Head of caudate nucleus (tissue), 42 donors: Measurements from ENCODE around the gene WWC1.
"Not testable (repeated sequence)": the region's sequence is repeated elsewhere in the genome, so short reads cannot be mapped to it uniquely, and the experiment has no call there.

ENCODE experiments used
- DNase-seq, 42 donors: peaks; one replicate each; pipeline versions ENCODE4 v3.0.0 to v3.0.0-alpha.2; 2020 to 2021; ENCODE audit warnings: mixed read lengths in 7 of 42
- intact Hi-C: fragments of 100-400 bp; cut with DNase I; formaldehyde crosslinking; loops from one replicate; pipeline ENCODE4 v1.15.0; 2022

Gene WWC1

DNA sequence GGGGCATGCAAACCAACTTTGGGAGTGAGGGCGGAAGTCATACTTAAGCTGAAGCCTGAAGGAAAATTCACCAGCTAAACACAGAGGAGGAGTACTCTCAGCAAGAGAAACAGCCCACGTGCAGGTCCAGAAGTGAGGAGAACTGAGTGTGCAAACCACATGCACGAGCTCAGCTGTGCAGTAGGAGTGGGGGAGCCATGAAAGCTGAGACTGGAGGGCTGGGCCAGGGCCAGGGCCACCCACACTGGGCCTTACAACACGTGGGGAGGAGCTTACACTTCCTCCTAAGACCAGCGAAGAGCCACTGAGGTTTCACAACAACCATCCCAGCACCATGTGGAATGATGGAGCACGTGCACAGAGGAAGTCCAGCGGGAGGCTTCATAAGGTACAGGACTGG lies 9.3 kb upstream of the WWC1 start:
- intact Hi-C loops: no loop called here
- peak in 21 of 42 donors; percentile 24 to 80 (median 44) for DNase-seq

DNA sequence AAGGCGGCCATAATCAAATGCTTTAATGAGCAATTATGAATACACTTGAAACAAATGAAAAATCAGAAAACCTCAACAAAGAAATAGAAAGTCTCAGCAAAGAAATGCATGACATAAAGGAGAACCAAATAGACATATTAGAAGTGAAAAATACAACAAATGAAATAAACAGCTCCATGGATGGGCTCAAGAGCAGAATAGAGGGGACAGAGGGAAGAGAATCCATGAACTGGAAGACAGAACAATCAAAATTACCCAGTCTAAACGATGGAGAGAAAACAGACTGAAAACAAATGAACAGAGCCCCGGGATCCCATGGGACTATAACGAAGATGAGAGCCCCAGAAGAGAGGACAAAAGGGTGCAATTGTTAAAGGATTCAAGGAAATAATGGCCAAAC lies 6.6 kb upstream of the WWC1 start:
- intact Hi-C loops: no loop called here
- no peak for DNase-seq

DNA sequence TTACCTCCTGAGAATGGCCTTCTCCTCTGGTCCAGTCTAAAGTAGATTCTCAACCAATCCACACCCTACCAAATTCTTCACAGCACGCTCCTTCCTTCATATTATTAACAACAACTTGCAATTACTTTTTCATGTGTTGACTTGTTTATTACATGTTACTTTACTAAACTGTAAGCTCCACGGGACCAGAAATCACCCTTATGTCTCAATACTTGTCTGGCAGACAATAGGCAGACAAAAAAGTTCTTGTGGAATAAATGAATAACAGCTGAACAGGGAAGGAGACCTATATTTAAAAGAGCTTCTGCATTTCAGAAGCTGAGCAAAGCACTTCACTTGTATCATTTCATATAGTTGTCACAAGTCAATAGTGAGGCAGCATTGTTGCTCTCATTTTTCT lies 5.7 kb upstream of the WWC1 start:
- DNase-seq: no peak
- intact Hi-C loops: no loop called here

- intact Hi-C loops: no loop called here
- peak in 41 of 42 donors; percentile 44 to 94 (median 73) for DNase-seq
Measured at GRCh38 chr5:168286386-168286785, 5.1 kb upstream of the WWC1 start.

- DNase-seq, intact Hi-C loops: not testable (repeated sequence)
Measured at GRCh38 chr5:168286863-168287262, 4.6 kb upstream of the WWC1 start.

GRCh38 chr5:168287362-168287761 lies 4.1 kb upstream of the WWC1 start:
- intact Hi-C loops: no loop called here

GRCh38 chr5:168288349-168289245 lies 2.8 kb upstream of the WWC1 start:
- intact Hi-C loops: no loop called here
- DNase-seq: no peak

More at GRCh38 chr5:168287362-168287761, 4.1 kb upstream of the WWC1 start:
- DNase-seq: no peak

DNA sequence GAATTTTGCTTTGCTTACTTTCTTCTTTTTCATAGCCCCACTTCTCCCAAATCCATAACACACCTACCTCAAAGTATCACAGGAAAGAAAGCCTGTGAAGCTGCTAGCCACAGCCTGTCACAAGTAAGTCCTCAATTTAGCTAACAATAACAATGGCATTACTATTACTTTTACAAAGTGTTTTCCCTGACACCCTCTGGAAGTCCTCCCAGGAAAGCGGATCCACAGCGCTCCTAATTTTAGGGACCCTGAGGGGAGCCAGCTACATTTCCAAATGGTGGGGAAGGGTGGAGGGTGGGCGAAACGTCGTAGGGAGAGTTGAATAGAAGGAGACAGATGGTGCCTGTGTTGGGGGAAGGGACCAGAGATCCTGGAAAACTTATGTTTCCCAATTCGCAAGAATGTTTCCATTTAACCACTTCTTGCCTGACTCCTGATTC lies 523 bp upstream of the WWC1 start:
- DNase-seq: no peak
- intact Hi-C loops: loop anchor here (5.0 kb wide), 1 partner anchor 126 kb away; no protein-coding TSS in a partner anchor

- DNase-seq: peak in 7 of 42 donors; percentile 18 to 45 (median 35)
- intact Hi-C loops: loop anchor here (5.0 kb wide), 1 partner anchor 125 kb away; no protein-coding TSS in a partner anchor
Measured at GRCh38 chr5:168291964-168292785, 730 bp downstream of the WWC1 start.

DNA sequence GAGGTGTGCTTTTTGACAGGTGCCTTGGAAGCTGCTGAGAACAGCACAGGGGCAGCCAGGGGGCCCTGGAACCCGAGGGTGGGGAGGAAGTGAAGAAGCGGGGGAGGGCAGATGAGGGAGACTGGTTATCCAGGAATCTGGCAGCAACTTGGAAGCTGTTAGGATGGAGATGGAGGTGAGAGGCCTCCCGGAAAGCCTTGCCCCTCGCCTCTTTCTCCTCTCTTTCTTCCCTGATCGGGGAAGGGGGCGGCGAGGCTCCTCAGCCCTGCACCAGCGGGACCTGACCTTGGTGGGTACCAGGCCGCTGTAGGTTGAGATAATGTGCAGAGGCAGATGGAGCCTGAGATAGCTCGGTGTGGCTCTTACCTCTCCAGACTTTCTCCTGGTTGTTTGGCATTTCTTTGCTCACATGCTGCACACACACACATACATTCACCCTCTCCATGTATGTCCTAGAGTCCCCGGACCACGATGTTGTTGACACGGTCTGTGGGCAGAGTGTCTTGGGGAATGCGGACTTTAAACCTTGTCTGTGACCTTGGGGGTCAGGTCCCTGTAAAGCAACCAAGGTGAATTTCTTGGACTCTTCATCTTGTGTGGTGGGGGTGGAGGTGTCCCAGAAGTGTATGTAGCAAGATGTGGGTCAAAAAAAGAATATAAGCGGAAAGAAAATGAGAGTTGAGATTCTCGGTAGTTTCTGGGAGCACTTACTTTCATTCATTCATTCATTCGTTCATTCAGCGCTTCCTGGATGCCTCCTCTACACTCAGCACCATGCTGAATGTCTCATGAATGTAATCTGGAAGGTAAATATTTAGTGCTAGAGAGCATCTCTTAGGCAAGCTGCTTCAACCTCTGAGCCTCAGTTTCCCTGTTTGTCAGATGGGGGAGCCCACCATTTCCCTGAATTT lies 1.6 kb downstream of the WWC1 start:
- peak in 4 of 42 donors; percentile 25 to 43 (median 35) for DNase-seq
- intact Hi-C loops: loop anchor here (5.0 kb wide), 1 partner anchor 124 kb away; no protein-coding TSS in a partner anchor

GRCh38 chr5:168295574-168296201 lies 4.2 kb downstream of the WWC1 start:
- intact Hi-C loops: no loop called here

GRCh38 chr5:168296682-168297081 lies 5.2 kb downstream of the WWC1 start:
- no peak for DNase-seq
- intact Hi-C loops: no loop called here

More at GRCh38 chr5:168295574-168296201, 4.2 kb downstream of the WWC1 start:
- peak in 31 of 42 donors; percentile 15 to 82 (median 50) for DNase-seq

DNA sequence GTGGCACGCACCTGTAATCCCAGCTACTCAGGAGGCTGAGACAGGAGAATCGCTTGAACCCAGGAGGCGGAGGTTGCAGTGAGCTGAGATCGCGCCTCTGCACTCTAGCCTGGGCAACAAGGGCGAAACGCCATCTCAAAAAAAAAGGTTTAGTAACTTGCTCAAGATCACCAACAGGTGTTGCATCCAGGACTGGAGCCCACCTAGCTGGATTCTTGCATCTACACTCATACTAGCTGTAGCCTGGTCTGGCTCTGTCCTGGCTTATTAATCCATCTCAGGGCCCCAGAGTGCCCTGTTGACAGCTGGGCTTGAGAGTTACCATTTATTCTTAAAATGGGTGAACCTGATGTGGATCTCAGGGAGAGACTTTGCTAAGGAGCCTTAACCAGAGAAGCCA lies 7.5 kb downstream of the WWC1 start:
- intact Hi-C loops: no loop called here

GRCh38 chr5:168299372-168299771 lies 7.9 kb downstream of the WWC1 start:
- peak in 2 of 42 donors; percentile 27 to 37 for DNase-seq
- intact Hi-C loops: no loop called here

More for the DNA sequence above, 7.5 kb downstream of the WWC1 start:
- DNase-seq: no peak

DNA sequence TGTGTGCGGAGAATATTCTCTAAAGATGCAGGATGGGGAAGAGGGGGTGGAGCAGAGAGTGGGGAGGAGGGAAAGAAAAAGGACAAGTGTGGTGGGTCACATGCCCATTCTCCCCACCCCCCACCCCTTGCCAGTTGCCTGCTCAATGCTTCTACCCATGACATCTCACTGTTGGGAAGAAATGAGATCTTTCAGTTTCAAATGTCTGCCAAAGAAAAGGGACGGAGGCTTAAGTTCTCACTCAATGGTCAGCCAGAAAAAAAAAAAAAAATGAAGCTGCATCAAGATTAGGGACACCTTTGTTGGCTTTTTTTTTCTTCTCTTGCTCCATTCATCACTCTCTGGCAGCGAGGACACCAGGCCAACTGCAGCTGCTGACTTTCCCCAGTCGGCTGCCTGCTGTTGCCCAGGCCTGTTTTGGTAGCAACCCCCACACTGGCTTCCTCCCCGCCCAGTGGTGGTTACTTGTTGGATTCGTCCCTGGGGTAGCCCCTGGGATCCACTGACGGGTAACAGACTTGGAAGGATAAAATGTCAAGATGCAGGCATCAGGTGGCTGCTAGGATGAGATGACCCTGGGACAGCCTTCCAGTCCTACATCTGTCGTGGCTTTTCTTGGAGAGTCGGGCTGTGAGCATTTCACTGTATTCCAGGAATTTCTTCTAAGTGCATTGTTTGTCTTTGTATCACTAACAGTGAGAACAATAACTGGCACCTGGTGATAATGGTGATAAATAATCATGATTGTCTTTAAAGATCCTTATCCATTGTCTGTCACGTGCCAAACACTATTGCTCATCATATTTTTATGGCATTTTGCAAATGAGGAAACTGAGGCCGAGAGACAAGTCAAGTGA lies 9.1 kb downstream of the WWC1 start:
- DNase-seq: no peak
- intact Hi-C loops: no loop called here

DNA sequence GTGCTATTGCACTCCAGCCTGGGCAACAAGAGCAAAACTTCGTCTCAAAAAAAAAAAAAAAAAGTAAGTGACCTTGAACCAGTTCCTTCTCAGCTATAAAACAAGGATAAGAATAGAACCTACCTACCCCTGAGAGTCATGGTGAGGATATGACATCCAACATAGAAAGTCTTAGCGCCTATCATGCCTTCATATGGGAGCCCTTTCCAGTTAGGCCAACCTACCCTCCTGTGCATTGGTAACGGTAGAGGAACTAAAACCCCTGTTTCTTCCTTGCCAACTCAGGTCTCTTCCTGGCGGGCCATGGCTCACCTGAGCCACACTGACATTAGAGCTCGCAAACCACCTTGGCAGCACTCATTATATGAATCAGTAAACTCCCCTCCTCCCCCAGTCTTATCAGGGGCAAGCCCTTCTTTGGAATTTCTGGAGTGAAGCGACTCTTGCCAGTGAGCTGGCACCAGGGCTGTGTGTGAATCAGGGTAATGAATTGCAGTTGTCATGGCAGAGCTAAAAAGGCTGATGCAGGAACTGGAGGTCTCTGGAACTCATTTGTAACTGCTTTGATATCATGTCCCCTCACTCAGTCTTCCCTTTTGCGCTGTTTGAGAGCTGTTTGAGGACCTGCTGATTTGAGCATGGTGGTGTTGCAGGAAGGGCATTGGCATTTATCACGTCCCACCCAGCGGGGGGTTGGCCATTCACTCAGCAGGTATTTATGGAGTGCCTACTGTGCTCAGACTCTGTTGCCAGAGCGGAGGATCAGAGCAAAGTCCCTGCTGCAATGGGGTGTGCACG lies 10.3 kb downstream of the WWC1 start:
- peak in 11 of 42 donors; percentile 23 to 67 (median 35) for DNase-seq
- intact Hi-C loops: no loop called here
